KMS-11 (cell line): ENCODE measurements around the gene LENEP.
A peak's percentile ranks its signal among the peaks of the same experiment; 100 is the strongest.

ENCODE experiments used
- H2AFZ ChIP-seq: fragments of 200-600 bp; sonication (generic); 2 replicates; pipeline ENCODE4 v1.6.1; 2016; ENCODE audit warnings: antibody characterized with exemption, mixed run types, low read depth
- H3K27ac ChIP-seq: fragments of 200-600 bp; sonication (generic); 2 replicates; pipeline ENCODE4 v1.6.1; 2016; ENCODE audit warnings: mild to moderate bottlenecking, mixed run types
- H3K27me3 ChIP-seq: fragments of 200-600 bp; sonication (generic); 2 replicates; pipeline ENCODE4 v1.6.1; 2017; ENCODE audit warnings: mild to moderate bottlenecking, low read depth, mixed run types, moderate library complexity; ENCODE audit not compliant: insufficient read depth
- H3K36me3 ChIP-seq: fragments of 200-600 bp; sonication (generic); 2 replicates; pipeline ENCODE4 v1.6.1; 2017; ENCODE audit warnings: mild to moderate bottlenecking, mixed run types; ENCODE audit not compliant: insufficient read depth
- H3K4me1 ChIP-seq: fragments of 200-600 bp; sonication (generic); 2 replicates; pipeline ENCODE4 v1.6.1; 2016; ENCODE audit warnings: mild to moderate bottlenecking, low read depth, mixed run types; ENCODE audit not compliant: poor library complexity, severe bottlenecking
- H3K4me2 ChIP-seq: fragments of 200-600 bp; sonication (generic); 2 replicates; pipeline ENCODE4 v1.7.0; 2016; ENCODE audit warnings: mild to moderate bottlenecking, mixed run types
- H3K4me3 ChIP-seq: fragments of 200-600 bp; sonication (generic); IDR thresholded peaks from 2 replicates; pipeline ENCODE4 v1.6.1; 2017; ENCODE audit warnings: low read depth, low read length, mixed read lengths; ENCODE audit not compliant: insufficient read depth
- H3K79me2 ChIP-seq: fragments of 200-600 bp; sonication (generic); 2 replicates; pipeline ENCODE4 v1.6.1; 2016; ENCODE audit warnings: low read depth, mixed run types; ENCODE audit not compliant: insufficient read depth
- H3K9ac ChIP-seq: fragments of 200-600 bp; sonication (generic); 2 replicates; pipeline ENCODE4 v1.6.1; 2016; ENCODE audit warnings: mild to moderate bottlenecking, mixed run types
- H4K20me1 ChIP-seq: fragments of 200-600 bp; sonication (generic); 2 replicates; pipeline ENCODE4 v1.6.1; 2016; ENCODE audit warnings: mild to moderate bottlenecking, mixed run types; ENCODE audit not compliant: insufficient read depth
- TF ChIP-seq, protein P1 (sequence below): fragments of 200-600 bp; sonication (generic); conservative IDR thresholded peaks from 2 replicates; pipeline ENCODE4 v1.6.1; 2017; ENCODE audit warnings: low read depth, mild to moderate bottlenecking, antibody characterized with exemption, low read length, moderate library complexity, mixed read lengths

The LENEP gene

DNA sequence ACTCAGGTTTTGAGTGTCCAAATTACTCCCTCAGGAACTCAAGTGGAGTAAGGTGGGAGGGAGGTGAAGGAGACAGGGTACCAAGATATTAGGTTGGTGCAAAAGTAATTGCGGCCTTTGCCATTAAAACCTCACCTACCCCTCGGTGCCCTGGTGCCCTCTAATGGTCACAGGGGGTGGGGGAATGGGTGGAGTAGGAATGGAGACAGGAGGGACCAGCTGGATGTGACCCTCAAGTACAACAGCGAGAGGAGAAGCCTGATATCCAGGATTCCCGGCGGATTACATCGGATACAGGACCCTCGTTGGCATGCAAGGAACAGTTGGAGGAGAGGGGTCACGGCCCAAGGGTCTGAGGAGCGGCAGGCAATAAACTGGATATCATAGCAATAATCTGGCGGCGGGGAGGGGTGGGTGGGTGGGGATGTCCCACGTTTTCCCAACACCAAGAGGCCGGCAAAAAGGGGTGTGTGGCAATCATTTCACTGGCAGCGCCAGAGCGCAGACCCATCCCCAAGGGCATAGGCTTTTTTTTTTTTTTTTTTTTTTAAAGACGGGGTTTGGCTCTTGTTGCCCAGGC lies 4.9 kb downstream of the LENEP start:
- H3K27me3 ChIP-seq = no peaks in the 10 kb centered on the region

DNA sequence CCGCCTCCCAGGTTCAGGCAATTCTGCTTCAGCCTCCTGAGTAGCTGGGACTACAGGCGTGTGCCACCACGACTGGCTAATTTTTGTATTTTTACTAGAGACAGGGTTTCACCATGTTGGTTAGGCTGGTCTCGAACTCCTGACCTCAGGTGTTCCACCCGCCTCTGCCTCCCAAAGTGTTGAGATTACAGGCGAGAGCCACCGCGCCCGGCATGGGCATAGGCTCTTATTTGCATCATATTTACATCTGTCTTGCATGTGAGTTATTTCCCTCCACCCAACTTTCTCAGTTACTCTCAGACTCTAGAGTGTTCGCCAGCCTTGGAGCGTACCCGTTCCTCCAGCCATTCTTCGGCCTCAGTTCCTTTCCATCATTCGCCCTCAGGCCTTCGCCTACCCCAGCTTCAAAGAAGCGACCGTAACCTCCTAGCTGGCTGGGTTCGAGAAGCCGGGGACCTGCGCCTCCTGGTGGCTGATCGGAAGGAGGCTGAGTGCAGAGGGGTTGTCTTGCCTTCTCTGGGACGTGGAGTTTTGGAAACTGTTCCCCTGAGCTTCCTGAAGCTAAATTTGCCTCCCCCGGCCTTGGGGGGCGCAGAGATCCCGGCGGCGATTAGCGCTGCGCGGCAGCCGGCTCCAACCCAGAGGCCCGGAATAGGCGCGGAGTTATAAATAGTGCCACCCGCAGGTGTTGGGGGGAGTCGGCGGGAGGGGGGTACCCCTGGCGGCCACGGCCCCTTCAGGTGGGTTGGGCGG lies 5.6 kb downstream of the LENEP start:
- peak overlapping the region; percentile 81 for H3K9ac ChIP-seq
- H2AFZ ChIP-seq = peak overlapping the region; percentile 27
- peak overlapping the region; percentile 91 for H3K27ac ChIP-seq

More for the DNA sequence above, 4.9 kb downstream of the LENEP start:
- Histone ChIP-seq H3K4me2 (peak overlapping the region; percentile 77), H3K36me3 (no peaks in the 10 kb centered on the region), H3K9ac (peak overlapping the region; percentile 81; the same call in 1 of the 2 replicates), H3K79me2 (peaks cover 7% of the 10 kb centered on the region), H2AFZ (peak overlapping the region; percentile 27; the same call in 1 of the 2 replicates), H4K20me1 (no peaks in the 10 kb centered on the region), H3K27ac (peak overlapping the region; percentile 91), H3K4me3 (no peak overlapping the region), H3K4me1 (peaks cover 56% of the 10 kb centered on the region)
- TF ChIP-seq, protein P1, sequence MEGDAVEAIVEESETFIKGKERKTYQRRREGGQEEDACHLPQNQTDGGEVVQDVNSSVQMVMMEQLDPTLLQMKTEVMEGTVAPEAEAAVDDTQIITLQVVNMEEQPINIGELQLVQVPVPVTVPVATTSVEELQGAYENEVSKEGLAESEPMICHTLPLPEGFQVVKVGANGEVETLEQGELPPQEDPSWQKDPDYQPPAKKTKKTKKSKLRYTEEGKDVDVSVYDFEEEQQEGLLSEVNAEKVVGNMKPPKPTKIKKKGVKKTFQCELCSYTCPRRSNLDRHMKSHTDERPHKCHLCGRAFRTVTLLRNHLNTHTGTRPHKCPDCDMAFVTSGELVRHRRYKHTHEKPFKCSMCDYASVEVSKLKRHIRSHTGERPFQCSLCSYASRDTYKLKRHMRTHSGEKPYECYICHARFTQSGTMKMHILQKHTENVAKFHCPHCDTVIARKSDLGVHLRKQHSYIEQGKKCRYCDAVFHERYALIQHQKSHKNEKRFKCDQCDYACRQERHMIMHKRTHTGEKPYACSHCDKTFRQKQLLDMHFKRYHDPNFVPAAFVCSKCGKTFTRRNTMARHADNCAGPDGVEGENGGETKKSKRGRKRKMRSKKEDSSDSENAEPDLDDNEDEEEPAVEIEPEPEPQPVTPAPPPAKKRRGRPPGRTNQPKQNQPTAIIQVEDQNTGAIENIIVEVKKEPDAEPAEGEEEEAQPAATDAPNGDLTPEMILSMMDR = peak; percentile 46

DNA sequence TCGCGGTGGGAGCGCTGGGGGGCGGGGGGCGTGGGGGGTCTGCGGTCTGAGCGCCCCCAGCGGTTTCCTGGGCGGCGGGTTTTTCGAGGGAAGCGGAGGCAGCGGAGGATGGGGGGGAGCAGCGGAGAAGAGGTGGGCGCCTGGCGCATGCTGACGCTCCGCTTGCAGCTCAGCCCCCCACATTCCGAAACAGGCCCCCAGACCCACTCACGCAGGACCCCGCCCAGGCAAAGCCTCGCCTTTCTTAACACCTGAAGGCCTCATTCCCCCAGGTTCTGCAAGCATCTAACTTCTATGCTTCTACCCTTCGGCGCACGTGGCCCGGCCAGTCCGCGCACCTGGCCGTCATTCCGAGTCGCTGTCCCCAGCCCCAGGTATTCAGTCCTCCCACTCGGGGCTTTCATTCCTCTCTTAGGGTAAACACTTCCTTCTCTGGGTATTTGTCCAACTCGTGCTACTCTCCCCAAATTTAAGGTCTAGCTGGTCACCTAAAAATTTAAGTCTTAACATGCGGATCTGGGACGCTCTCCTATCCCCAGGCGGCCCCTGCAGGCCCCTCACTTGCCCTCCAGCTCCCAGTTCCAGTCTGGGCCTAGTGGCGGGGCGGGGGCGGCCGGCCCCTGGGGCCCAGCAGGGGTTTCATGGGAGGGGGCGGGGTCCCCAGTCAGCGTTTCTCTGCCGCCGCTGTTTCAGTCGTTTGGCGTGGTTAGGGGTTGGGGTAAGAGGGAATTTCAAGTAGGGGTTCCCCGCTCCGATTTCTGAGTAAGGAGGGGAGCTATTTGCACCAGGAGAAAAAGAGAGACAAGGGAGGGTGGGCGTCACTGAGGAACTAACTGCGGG lies 6.4 kb downstream of the LENEP start:
- Histone ChIP-seq H4K20me1 (no peaks in the 10 kb centered on the region), H2AFZ (peak overlapping the region; percentile 27), H3K79me2 (peaks cover 22% of the 10 kb centered on the region), H3K9ac (peak overlapping the region; percentile 81), H3K36me3 (no peaks in the 10 kb centered on the region), H3K4me1 (peaks cover 50% of the 10 kb centered on the region), H3K27me3 (no peaks in the 10 kb centered on the region), H3K27ac (peak overlapping the region; percentile 91), H3K4me2 (peak overlapping the region; percentile 77), H3K4me3 (peak overlapping the region; percentile 81)
- TF ChIP-seq, protein P1 = no peak

More for the DNA sequence above, 5.6 kb downstream of the LENEP start:
- Histone ChIP-seq H3K4me1 (peaks cover 50% of the 10 kb centered on the region), H3K36me3 (no peaks in the 10 kb centered on the region), H4K20me1 (no peaks in the 10 kb centered on the region), H3K4me2 (peak overlapping the region; percentile 77), H3K27me3 (no peaks in the 10 kb centered on the region), H3K4me3 (peak overlapping the region; percentile 81), H3K79me2 (peaks cover 14% of the 10 kb centered on the region)
- TF ChIP-seq, protein P1 = peak; percentile 100

DNA sequence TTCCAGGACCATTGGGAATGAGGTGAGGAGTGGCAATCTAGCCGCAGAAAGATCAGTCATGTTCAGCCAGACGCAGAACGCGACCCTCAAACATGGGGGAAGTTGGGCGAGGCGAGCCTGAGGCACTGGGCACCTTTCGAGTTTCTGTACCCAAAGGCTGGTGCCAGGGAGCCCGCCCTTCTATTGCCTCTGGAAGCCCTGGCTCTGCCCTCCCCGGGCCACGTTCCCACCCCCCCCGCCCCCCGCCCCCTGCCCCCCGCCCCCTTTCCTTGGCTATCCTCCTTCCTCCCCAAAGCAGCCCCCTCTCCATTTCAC lies 7.0 kb downstream of the LENEP start:
- Histone ChIP-seq H3K36me3 (no peaks in the 10 kb centered on the region), H3K27ac (peak overlapping the region; percentile 91), H4K20me1 (no peaks in the 10 kb centered on the region), H3K4me3 (peak overlapping the region; percentile 99), H3K27me3 (no peaks in the 10 kb centered on the region), H3K4me1 (peaks cover 51% of the 10 kb centered on the region), H3K4me2 (peak overlapping the region; percentile 77), H3K79me2 (peaks cover 27% of the 10 kb centered on the region), H2AFZ (peak overlapping the region; percentile 27; the same call in 1 of the 2 replicates), H3K9ac (peak overlapping the region; percentile 84)
- TF ChIP-seq, protein P1 = no peak
